Activated naive CD4-positive, alpha-beta T cell treated with anti-CD3 and anti-CD28 coated beads, Interleukin-2, amount 50 U/mL, for 16 hours (primary cell): ENCODE results near the gene BTBD16.

ENCODE experiments used
- DNase-seq: peaks from one replicate; pipeline ENCODE4 v3.0.0-alpha.2; 2020

Gene BTBD16

DNA sequence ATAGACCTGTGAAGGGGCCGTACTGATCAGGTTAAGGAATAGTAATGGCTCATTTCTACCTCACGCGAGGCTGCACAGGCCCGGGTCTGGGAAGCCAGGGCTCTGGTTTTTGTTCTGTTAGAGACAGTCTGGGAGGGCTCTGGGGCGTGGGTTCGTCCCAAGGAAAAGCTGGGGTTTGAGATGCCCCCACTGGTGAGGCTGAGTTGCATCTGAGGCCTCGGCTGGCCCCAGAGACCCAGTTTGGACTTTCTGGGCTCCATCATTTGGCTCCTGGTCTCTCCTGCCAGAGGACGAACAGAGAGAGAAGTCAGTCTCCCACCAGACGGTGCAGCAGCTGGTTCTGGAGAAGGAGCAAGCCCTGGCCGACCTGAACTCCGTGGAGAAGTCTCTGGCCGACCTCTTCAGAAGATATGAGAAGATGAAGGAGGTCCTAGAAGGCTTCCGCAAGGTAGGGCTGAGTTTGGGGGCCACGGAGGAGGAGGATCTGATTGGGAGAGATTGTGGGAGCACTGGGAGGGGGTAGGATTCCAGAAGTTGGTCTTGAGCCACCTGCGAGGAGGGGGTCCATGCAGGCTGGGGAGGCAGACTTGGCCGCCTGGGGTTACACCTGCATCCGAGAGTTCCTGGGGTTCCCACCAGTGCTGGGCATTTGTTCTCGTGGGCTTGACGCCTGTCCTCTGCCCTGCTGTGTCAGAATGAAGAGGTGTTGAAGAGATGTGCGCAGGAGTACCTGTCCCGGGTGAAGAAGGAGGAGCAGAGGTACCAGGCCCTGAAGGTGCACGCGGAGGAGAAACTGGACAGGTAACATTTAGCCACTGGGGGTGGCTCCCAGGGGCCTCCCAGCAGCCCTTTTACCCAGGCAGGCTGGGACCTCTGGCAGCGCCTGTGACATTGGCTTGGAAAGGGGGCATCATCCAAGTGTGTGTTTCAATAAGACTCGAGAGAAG is 22.5 kb upstream of the BTBD16 start:
- DNase-seq = no peak

GRCh38 chr10:122249303-122249850 is 21.7 kb upstream of the BTBD16 start:
- DNase-seq = no peak

DNA sequence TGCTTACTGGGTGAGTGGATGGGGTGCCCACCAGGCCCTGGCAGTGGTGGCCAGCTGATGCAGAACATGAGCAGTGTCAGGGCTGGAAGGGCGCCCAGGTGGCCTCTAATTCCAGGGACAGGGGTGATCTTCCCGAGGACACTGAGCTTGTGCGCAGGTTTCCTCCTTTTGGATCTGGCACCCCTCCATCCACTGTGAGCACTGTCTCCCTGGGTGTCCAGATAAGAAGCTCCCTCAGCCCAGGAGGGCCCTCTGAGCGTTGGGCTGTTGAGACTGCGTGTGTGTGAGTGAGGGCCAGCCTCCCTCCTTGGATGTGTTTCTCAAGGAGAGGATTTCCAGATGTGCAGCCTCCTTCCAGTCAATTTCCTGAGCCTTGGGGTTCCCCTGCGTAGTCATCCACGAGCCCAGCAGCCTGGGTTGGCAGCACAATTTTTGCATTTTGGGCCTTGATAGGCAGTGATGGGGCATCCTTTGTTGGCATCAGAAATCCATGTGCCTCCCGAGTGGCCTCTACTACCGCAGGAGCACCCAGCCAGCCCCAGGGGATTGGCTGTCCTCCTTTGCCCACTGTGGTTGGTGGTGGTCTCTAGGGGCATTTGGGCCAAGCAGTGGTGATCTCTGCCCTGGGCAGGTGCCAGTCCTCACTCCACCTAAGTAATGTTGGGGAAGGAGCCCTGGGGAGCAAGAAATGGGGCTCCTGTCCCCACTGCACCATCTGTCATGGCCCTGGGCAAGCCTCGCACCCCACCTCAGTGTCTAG is 20.9 kb upstream of the BTBD16 start:
- no peak for DNase-seq

GRCh38 chr10:122251459-122252255 is 19.4 kb upstream of the BTBD16 start:
- DNase-seq = no peak

GRCh38 chr10:122252805-122253204 is 18.3 kb upstream of the BTBD16 start:
- DNase-seq = no peak

DNA sequence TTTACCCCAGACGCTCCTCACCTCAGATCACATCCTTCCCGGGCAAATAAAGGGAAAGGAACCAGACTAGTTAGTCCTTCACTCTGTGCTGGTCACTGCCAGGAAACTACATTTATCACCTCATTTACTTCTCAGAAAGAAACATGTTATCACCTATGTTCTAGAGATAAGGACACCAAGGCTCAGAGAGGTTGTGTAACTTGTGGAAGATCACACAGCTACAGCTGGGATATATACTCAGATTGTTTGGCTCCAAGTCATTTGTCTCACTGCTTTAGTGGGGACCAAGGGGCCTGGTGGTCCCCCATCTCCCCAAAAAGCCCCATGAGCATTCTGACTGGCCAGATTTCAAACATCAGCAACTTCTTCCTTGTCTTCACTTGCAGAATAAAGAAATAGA is 17.5 kb upstream of the BTBD16 start:
- no peak for DNase-seq

DNA sequence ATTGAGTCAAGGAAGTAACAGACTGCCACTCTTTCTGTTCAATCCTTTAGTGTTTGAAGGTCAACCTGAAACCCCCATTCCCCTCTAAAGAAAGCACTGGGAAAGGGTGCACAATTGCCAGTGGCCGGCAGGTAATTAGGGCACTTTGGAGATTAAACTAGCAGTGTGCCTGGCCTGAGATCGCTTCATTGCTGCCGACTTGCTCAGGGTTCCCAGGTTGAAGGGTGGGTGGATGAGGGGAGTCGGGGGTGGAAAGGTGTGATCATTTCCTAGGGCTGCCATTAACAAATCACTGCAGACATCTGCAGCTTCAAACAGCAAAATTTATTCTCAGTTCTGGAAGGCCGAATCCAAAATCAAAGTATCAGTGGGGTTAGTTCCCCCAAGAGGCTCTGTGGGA is 16.3 kb upstream of the BTBD16 start:
- DNase-seq = no peak

GRCh38 chr10:122255509-122256301 is 15.4 kb upstream of the BTBD16 start:
- no peak for DNase-seq

DNA sequence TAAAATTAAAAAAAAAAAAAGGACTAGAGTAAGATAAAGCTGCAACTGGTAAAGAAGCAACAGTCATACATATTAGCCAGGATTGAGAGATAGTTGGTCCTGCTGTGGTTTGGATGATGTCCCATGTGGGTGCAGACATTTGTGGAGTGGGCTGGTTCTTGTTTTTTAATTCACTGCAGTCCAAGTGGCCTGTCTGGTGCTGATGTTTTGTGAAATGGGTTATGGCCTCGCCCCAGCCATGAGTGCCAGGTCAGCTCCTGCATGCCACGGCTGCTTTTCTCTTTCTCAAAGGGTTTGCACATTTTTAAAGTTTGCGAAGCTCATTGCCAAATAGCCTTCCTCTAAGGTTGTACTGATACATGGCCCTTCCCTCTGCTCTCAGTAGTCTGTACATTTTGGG is 14.1 kb upstream of the BTBD16 start:
- no peak for DNase-seq

- DNase-seq = no peak
Measured at GRCh38 chr10:122258136-122259074, 12.7 kb upstream of the BTBD16 start.

GRCh38 chr10:122259075-122259466 is 12.0 kb upstream of the BTBD16 start:
- no peak for DNase-seq

GRCh38 chr10:122261584-122261983 is 9.5 kb upstream of the BTBD16 start:
- DNase-seq = no peak

- DNase-seq = no peak
Measured at GRCh38 chr10:122263971-122264370, 7.1 kb upstream of the BTBD16 start.

- DNase-seq = no peak
Measured at GRCh38 chr10:122264436-122264835, 6.7 kb upstream of the BTBD16 start.

DNA sequence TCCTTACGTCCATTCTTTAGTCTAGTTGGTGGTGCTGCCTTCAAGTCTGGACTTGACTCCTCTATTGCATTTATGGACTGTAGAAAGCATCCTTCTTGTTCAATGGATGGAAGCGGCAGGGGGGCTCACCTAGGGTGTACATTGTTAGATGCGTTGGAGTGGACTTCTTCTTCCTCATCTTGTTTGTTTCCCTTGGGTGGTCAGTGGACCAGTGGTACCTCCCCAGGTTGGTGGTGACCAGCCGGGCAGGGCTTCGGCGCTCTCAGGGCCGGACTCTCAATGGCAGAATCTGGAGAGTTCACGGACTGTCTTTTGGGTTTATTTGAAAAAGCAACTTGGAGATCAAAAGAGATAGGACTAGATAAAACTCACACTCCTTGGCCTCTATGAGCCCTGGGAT is 6.2 kb upstream of the BTBD16 start:
- no peak for DNase-seq

- DNase-seq = no peak
Measured at GRCh38 chr10:122265896-122266295, 5.2 kb upstream of the BTBD16 start.

DNA sequence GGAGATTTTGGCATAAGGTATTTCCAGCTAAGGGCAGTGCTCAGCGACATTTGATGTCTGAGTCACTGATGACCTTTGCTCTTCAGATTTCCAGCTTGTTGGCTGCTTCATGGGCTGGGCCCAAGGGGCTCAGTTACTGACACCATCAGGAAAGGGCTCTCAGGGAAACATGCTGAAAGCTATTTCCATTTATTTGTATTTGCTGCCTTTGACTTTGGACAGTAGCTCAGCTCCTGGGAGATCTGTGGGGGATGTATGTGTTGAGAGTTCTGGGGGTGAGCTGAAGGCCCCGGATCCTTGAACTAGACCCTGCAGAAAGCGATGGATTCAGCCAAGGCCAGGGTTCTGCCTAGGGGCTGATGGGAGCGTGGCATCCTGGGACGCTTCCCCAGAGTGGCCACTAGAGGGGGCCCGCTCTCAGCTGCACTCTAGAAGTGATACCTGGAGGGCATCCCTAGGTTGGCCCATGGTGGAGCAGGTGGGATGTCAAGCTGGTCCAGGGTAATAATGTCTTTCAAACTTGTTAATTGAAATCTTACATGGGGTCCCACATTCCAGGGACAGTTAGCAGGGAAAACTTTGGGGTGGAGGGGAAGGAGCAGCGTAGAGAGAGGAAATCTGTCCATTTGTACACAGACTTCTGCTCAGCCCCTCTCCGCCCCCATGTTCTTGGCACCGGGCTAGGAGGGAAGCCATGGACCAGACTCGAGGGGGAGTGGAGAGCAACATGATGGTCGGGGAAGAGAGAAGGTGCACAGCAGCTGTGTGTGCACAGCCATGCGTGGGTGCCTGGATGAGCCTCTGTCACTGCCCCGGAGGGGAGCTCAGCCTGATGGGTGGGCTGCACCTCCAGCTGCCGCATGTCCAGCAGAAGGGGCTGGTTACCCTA is 3.0 kb upstream of the BTBD16 start:
- peak; percentile 34 for DNase-seq

DNA sequence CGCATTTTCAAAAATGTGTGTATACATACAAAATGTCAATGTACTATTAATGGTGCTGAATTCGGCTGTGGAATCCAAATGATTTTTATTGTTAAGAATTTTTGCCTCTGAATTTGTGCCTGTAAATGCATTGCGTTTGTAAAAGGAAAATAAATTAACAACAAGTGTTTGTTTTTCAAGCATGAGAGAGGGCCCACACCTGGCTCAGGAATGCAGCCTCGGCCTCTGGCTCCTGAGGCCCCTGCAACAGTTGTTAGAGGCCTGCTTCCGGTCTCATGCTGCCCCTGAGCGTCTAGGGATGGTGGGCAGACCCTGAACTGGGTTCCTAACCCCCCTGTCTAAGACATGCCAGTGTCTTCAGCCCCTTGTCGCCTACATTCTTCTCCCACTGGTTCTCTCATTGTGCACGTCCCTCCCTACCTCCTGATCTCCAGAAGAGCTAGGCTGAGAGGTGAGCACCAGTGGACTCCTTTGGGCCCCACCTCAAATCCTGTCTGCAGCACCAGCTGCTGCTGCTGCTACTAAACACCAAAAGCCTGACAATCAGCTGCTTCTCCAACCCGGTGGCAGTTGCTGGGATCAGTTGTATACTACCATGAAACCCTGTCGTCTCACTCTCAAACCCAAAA is 1.9 kb upstream of the BTBD16 start:
- DNase-seq = no peak

GRCh38 chr10:122273966-122274545 is 3.0 kb downstream of the BTBD16 start:
- no peak for DNase-seq
